SK-N-SH (cell line): ENCODE measurements around the gene FIBIN. TPM values are rescaled to one million over a fixed set of nuclear protein-coding genes. Genes with fewer than 3 reads are reported as not detected.

Source experiments
- CTCF ChIA-PET: fragments of 300-600, 350-600 bp; formaldehyde crosslinking; extraction: SDS; loops from one replicate; lab custom pipeline; 2021; lab: Yijun Ruan, JAX
- POLR2A ChIA-PET: fragments of 350-600 bp; sonication (Branson Sonifier 250); formaldehyde crosslinking; extraction: SDS; loops from one replicate; lab custom pipeline; 2020; ENCODE audit warnings: antibody characterized with exemption, inconsistent platforms; lab: Yijun Ruan, JAX
- DNase-seq: peaks from one replicate; pipeline ENCODE4 v3.0.0; 2012
- H2AFZ ChIP-seq: fragments of 200-600 bp; sonication (generic); 2 replicates; pipeline ENCODE4 v1.8.1; 2016; ENCODE audit warnings: antibody characterized with exemption, mild to moderate bottlenecking, low read depth
- H3F3A ChIP-seq: fragments of 200-600 bp; sonication (generic); replicated peaks from 2 replicates; pipeline ENCODE3; 2016; ENCODE audit warnings: antibody characterized with exemption, mild to moderate bottlenecking; ENCODE audit not compliant: insufficient read depth
- H3K27ac ChIP-seq, 2 experiments: fragments of 200-500 bp in 1 of 2; fragments of 200-600 bp in 1 of 2; sonication (Bioruptor generic) in 1 of 2; sonication (generic), shearing (Covaris generic) in 1 of 2; 2 replicates each; pipeline versions ENCODE4 v1.5.1 to v1.6.1; 2014 to 2016; ENCODE audit warnings: low read depth in 2 of 2, inconsistent platforms in 1 of 2, low read length in 1 of 2, mild to moderate bottlenecking in 1 of 2, mixed read lengths in 1 of 2
- H3K27me3 ChIP-seq: fragments of 200-600 bp; sonication (generic), shearing (Covaris generic); 2 replicates; pipeline ENCODE4 v1.6.1; 2016; ENCODE audit warnings: mixed run types; ENCODE audit not compliant: insufficient read depth
- H3K36me3 ChIP-seq, 2 experiments: fragments of 200-500 bp in 1 of 2; fragments of 200-600 bp in 1 of 2; sonication (Bioruptor generic) in 1 of 2; sonication (generic) in 1 of 2; replicated peaks in 1 of 2; 2 replicates each; pipeline versions ENCODE3 to v1.5.1; 2014 to 2016; ENCODE audit warnings: low read length in 1 of 2, mild to moderate bottlenecking in 1 of 2; ENCODE audit not compliant: insufficient read depth in 2 of 2, control insufficient read depth in 1 of 2
- H3K4me1 ChIP-seq, 2 experiments: fragments of 200-500 bp in 1 of 2; fragments of 200-600 bp in 1 of 2; sonication (Bioruptor generic) in 1 of 2; sonication (generic), shearing (Covaris generic) in 1 of 2; 2 replicates each; pipeline versions ENCODE4 v1.5.1 to v1.6.1; 2014 to 2016; ENCODE audit warnings: low read depth in 1 of 2, low read length in 1 of 2, mixed run types in 1 of 2; ENCODE audit not compliant: insufficient read depth in 2 of 2, control insufficient read depth in 1 of 2
- H3K4me2 ChIP-seq: fragments of 200-600 bp; sonication (generic), shearing (Covaris generic); 2 replicates; pipeline ENCODE4 v1.6.1; 2017; ENCODE audit warnings: mixed run types
- H3K4me3 ChIP-seq, 2 experiments: fragments of 200-500 bp in 1 of 2; fragments of 200-600 bp in 1 of 2; sonication (Bioruptor generic) in 1 of 2; sonication (generic), shearing (Covaris generic) in 1 of 2; 2 replicates each; pipeline versions ENCODE4 v1.5.1 to v1.8.1; 2014 to 2016; ENCODE audit warnings: low read depth in 2 of 2, inconsistent platforms in 1 of 2, low read length in 1 of 2, mild to moderate bottlenecking in 1 of 2, mixed read lengths in 1 of 2, moderate library complexity in 1 of 2
- H3K79me2 ChIP-seq: fragments of 200-600 bp; sonication (generic); 2 replicates; pipeline ENCODE4 v1.8.1; 2017; ENCODE audit warnings: mild to moderate bottlenecking; ENCODE audit not compliant: insufficient read depth
- H3K9ac ChIP-seq: fragments of 200-600 bp; sonication (generic); 2 replicates; pipeline ENCODE4 v1.6.1; 2017; ENCODE audit warnings: mixed run types
- H3K9me2 ChIP-seq: fragments of 200-600 bp; sonication (generic); 2 replicates; pipeline ENCODE4 v1.6.1; 2017; ENCODE audit warnings: mixed run types
- H3K9me3 ChIP-seq: fragments of 200-600 bp; sonication (generic); 2 replicates; pipeline ENCODE4 v1.6.1; 2017; ENCODE audit warnings: mixed run types, mild to moderate bottlenecking, moderate library complexity
- H4K20me1 ChIP-seq: fragments of 200-600 bp; sonication (generic); 2 replicates; pipeline ENCODE4 v1.6.1; 2017; ENCODE audit warnings: mild to moderate bottlenecking, mixed run types; ENCODE audit not compliant: insufficient read depth
- CHD2 ChIP-seq: fragments of 150-350 bp; IDR thresholded peaks from 2 replicates; pipeline ENCODE4 v1.6.1; 2018; ENCODE audit warnings: low read length; ENCODE audit not compliant: partially characterized antibody
- ELF1 ChIP-seq: IDR thresholded peaks from 2 replicates; pipeline ENCODE4 v1.4.0; 2012
- EP300 ChIP-seq, 2 experiments: IDR thresholded peaks; 2 replicates each; pipeline versions ENCODE4 v1.4.0 to v1.6.1; 2012; ENCODE audit warnings: borderline replicate concordance in 1 of 2, low read depth in 1 of 2, low read length in 1 of 2
- EZH2phosphoT487 ChIP-seq: fragments of 200-600 bp; sonication (generic); IDR thresholded peaks from 2 replicates; pipeline ENCODE4 v1.6.1; 2017; ENCODE audit warnings: low read depth, mixed run types, mild to moderate bottlenecking, antibody characterized with exemption, moderate library complexity, borderline replicate concordance
- FOXJ3 ChIP-seq: sonication (generic); formaldehyde crosslinking; IDR thresholded peaks from 2 replicates; pipeline ENCODE4 v1.5.1; 2020; ENCODE audit warnings: mild to moderate bottlenecking, missing genetic modification reagents
- FOXM1 ChIP-seq: IDR thresholded peaks from 2 replicates; pipeline ENCODE4 v1.4.0; 2012; ENCODE audit warnings: low read depth, mild to moderate bottlenecking
- GATA2 ChIP-seq: sonication (generic); formaldehyde crosslinking; IDR thresholded peaks from 2 replicates; pipeline ENCODE4 v1.5.0; 2020; ENCODE audit warnings: mild to moderate bottlenecking, missing genetic modification reagents
- IRF3 ChIP-seq: fragments of 150-350 bp; IDR thresholded peaks from 2 replicates; pipeline ENCODE4 v1.6.1; 2016; ENCODE audit warnings: mild to moderate bottlenecking, low read depth, low read length
- JUND ChIP-seq: IDR thresholded peaks from 2 replicates; pipeline ENCODE4 v1.4.0; 2012
- MEF2A ChIP-seq: IDR thresholded peaks from 2 replicates; pipeline ENCODE4 v1.4.0; 2012; ENCODE audit warnings: low read depth, borderline replicate concordance
- MXI1 ChIP-seq: IDR thresholded peaks from 2 replicates; pipeline ENCODE4 v1.6.1; 2012; ENCODE audit warnings: mild to moderate bottlenecking, low read depth, low read length, improper control_type of control experiment
- NFIC ChIP-seq: IDR thresholded peaks from 2 replicates; pipeline ENCODE4 v1.4.0; 2012; ENCODE audit warnings: borderline replicate concordance
- RAD21 ChIP-seq: IDR thresholded peaks from 2 replicates; pipeline ENCODE4 v1.6.1; 2012; ENCODE audit warnings: mild to moderate bottlenecking, low read length
- USF1 ChIP-seq: IDR thresholded peaks from 2 replicates; pipeline ENCODE4 v1.4.0; 2012; ENCODE audit warnings: low read depth, borderline replicate concordance
- USF2 ChIP-seq: fragments of 150-350 bp; IDR thresholded peaks from 2 replicates; pipeline ENCODE4 v1.6.1; 2017; ENCODE audit warnings: antibody characterized with exemption, low read length, low read depth, borderline replicate concordance
- YY1 ChIP-seq: IDR thresholded peaks from 2 replicates; pipeline ENCODE4 v1.4.0; 2012; ENCODE audit warnings: low read depth, mild to moderate bottlenecking
- ZBTB33 ChIP-seq: IDR thresholded peaks from 2 replicates; pipeline ENCODE4 v1.4.0; 2012; ENCODE audit warnings: low read depth, borderline replicate concordance
- WGBS: methylation state at CpG from one replicate; pipeline ENCODE4 v1.1.6; 2017; ENCODE audit warnings: low lambda C conversion rate; 5-methylcytosine and 5-hydroxymethylcytosine counted together
- polyA plus RNA-seq, 3 experiments: library from polyadenylated mRNA; depleted of rRNA; stranded (reverse); fragments of >200 nt; gene quantifications; 2 replicates each; pipeline ENCODE4 v1.2.3, GENCODE V29; 2012
- TF ChIP-seq, protein P1 (sequence below): IDR thresholded peaks from 2 replicates; pipeline ENCODE4 v1.6.1; 2012; ENCODE audit warnings: mild to moderate bottlenecking, low read depth, low read length, moderate library complexity
- TF ChIP-seq, protein P2 (sequence below): IDR thresholded peaks from 2 replicates; pipeline ENCODE4; 2012

FIBIN gene
- polyA plus RNA-seq, 1 of the 3 experiments (the other 2 are of a cell fraction) = 0.66 TPM

- no peak for DNase-seq
Measured at GRCh38 chr11:27013781-27014361, 20.0 kb downstream of the FIBIN start.

More at GRCh38 chr11:27013781-27014361, 20.0 kb downstream of the FIBIN start:
- Histone ChIP-seq H3K4me2 (no peak overlapping the region), H3K27ac (no peak overlapping the region), H3K9me3 (no peaks in the 10 kb centered on the region), H3F3A (no peaks in the 10 kb centered on the region), H3K36me3 (no peaks in the 10 kb centered on the region), H3K9ac (no peak overlapping the region), H3K9me2 (no peaks in the 10 kb centered on the region), H4K20me1 (no peaks in the 10 kb centered on the region), H3K4me3 (no peak overlapping the region), H3K79me2 (no peaks in the 10 kb centered on the region), H3K27me3 (no peaks in the 10 kb centered on the region), H3K4me1 (peaks cover 16 to 27% of the 10 kb centered on the region in 2 experiments; a peak in 3 of 4 replicates), H2AFZ (no peak overlapping the region)
- POLR2A ChIA-PET = no interaction called here
- 61% methylated on average over 4 of the region's 4 CpGs for WGBS
- CTCF ChIA-PET = no interaction called here
- TF ChIP-seq JUND = no peak
- no peak for TF ChIP-seq USF1
- TF ChIP-seq EZH2phosphoT487 = no peak
- TF ChIP-seq, protein P1, sequence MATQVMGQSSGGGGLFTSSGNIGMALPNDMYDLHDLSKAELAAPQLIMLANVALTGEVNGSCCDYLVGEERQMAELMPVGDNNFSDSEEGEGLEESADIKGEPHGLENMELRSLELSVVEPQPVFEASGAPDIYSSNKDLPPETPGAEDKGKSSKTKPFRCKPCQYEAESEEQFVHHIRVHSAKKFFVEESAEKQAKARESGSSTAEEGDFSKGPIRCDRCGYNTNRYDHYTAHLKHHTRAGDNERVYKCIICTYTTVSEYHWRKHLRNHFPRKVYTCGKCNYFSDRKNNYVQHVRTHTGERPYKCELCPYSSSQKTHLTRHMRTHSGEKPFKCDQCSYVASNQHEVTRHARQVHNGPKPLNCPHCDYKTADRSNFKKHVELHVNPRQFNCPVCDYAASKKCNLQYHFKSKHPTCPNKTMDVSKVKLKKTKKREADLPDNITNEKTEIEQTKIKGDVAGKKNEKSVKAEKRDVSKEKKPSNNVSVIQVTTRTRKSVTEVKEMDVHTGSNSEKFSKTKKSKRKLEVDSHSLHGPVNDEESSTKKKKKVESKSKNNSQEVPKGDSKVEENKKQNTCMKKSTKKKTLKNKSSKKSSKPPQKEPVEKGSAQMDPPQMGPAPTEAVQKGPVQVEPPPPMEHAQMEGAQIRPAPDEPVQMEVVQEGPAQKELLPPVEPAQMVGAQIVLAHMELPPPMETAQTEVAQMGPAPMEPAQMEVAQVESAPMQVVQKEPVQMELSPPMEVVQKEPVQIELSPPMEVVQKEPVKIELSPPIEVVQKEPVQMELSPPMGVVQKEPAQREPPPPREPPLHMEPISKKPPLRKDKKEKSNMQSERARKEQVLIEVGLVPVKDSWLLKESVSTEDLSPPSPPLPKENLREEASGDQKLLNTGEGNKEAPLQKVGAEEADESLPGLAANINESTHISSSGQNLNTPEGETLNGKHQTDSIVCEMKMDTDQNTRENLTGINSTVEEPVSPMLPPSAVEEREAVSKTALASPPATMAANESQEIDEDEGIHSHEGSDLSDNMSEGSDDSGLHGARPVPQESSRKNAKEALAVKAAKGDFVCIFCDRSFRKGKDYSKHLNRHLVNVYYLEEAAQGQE = no peak
- TF ChIP-seq ELF1 = no peak
- TF ChIP-seq IRF3 = no peak
- no peak for TF ChIP-seq CHD2
- TF ChIP-seq RAD21 = no peak
- TF ChIP-seq MEF2A = no peak
- TF ChIP-seq YY1 = no peak
- TF ChIP-seq USF2 = no peak
- TF ChIP-seq FOXJ3 = no peak
- TF ChIP-seq EP300 (IDR thresholded peaks at IDR 0.05; ENCODE audit: borderline replicate concordance in 1 of 2, low read depth in 1 of 2, low read length in 1 of 2) = no peak
- no peak for TF ChIP-seq FOXM1
- TF ChIP-seq ZBTB33 = no peak
- no peak for TF ChIP-seq MXI1
- TF ChIP-seq, protein P2, sequence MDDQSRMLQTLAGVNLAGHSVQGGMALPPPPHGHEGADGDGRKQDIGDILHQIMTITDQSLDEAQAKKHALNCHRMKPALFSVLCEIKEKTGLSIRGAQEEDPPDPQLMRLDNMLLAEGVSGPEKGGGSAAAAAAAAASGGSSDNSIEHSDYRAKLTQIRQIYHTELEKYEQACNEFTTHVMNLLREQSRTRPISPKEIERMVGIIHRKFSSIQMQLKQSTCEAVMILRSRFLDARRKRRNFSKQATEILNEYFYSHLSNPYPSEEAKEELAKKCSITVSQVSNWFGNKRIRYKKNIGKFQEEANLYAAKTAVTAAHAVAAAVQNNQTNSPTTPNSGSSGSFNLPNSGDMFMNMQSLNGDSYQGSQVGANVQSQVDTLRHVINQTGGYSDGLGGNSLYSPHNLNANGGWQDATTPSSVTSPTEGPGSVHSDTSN = no peak
- no peak for TF ChIP-seq NFIC
- TF ChIP-seq GATA2 (CRISPR knock-in tag) = no peak
